Neutrophil (primary cell): Measurements from ENCODE around the gene LRRC3B.

Source experiments
- H3K27ac ChIP-seq: fragments of 200-600 bp; sonication (generic); 2 replicates; pipeline ENCODE4 v1.5.1; 2016; ENCODE audit warnings: mild to moderate bottlenecking, moderate library complexity
- H3K27me3 ChIP-seq: fragments of 200-600 bp; sonication (generic); 2 replicates; pipeline ENCODE4 v1.6.0; 2016; ENCODE audit warnings: mild to moderate bottlenecking
- H3K36me3 ChIP-seq: fragments of 200-600 bp; sonication (generic); 2 replicates; pipeline ENCODE4 v1.5.1; 2017
- H3K4me1 ChIP-seq, 2 experiments: fragments of 200-600 bp in 1 of 2; sonication (generic) in 1 of 2; 1 replicate in 1 of 2; 2 replicates in 1 of 2; pipeline versions ENCODE4 v1.5.1 to v1.6.1; 2013 to 2016; ENCODE audit warnings: low read depth in 1 of 2, low read length in 1 of 2, mild to moderate bottlenecking in 1 of 2, moderate library complexity in 1 of 2; ENCODE audit not compliant: control insufficient read depth in 1 of 2, insufficient read depth in 1 of 2
- H3K4me3 ChIP-seq, 2 experiments: fragments of 200-600 bp in 1 of 2; sonication (generic) in 1 of 2; 1 replicate in 1 of 2; 2 replicates in 1 of 2; pipeline ENCODE4 v1.5.1; 2013 to 2016; ENCODE audit warnings: low read depth in 1 of 2, low read length in 1 of 2, mild to moderate bottlenecking in 1 of 2, moderate library complexity in 1 of 2
- H3K9me3 ChIP-seq: fragments of 200-600 bp; sonication (generic); 2 replicates; pipeline ENCODE4 v1.5.1; 2016
- TF ChIP-seq, protein P1 (sequence below): fragments of 200-600 bp; sonication (generic); IDR thresholded peaks from 2 replicates; pipeline ENCODE4 v1.5.1; 2016; ENCODE audit warnings: antibody characterized with exemption

Gene LRRC3B

DNA sequence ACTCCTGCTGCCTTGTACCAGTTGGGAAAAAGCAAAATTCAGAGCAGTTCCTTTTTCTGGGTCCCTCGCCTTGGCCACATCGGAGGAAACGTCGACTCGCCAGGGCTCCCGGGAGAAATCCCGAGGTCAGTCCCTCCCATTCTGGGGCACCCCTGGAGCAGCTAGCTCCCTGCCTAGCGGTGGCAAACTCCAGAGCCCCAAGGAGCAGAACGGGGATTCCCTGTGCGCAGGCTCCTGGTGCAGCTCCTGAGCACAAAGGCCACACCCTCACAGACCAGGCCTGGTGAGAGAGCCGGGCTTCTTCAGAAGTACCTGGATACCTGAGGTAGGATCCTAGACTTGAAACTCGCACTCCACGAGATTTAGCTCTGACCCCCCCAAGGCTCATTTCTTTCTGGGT lies 2.6 kb downstream of the LRRC3B start:
- no peaks in the 10 kb centered on the region for H3K9me3 ChIP-seq
- TF ChIP-seq, protein P1, sequence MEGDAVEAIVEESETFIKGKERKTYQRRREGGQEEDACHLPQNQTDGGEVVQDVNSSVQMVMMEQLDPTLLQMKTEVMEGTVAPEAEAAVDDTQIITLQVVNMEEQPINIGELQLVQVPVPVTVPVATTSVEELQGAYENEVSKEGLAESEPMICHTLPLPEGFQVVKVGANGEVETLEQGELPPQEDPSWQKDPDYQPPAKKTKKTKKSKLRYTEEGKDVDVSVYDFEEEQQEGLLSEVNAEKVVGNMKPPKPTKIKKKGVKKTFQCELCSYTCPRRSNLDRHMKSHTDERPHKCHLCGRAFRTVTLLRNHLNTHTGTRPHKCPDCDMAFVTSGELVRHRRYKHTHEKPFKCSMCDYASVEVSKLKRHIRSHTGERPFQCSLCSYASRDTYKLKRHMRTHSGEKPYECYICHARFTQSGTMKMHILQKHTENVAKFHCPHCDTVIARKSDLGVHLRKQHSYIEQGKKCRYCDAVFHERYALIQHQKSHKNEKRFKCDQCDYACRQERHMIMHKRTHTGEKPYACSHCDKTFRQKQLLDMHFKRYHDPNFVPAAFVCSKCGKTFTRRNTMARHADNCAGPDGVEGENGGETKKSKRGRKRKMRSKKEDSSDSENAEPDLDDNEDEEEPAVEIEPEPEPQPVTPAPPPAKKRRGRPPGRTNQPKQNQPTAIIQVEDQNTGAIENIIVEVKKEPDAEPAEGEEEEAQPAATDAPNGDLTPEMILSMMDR: no peak
- H3K27me3 ChIP-seq: peaks cover 50% of the 10 kb centered on the region
- H3K4me1 ChIP-seq: no peaks in the 10 kb centered on the region
- no peak overlapping the region for H3K27ac ChIP-seq
- no peaks in the 10 kb centered on the region for H3K36me3 ChIP-seq
- H3K4me3 ChIP-seq: no peak overlapping the region

DNA sequence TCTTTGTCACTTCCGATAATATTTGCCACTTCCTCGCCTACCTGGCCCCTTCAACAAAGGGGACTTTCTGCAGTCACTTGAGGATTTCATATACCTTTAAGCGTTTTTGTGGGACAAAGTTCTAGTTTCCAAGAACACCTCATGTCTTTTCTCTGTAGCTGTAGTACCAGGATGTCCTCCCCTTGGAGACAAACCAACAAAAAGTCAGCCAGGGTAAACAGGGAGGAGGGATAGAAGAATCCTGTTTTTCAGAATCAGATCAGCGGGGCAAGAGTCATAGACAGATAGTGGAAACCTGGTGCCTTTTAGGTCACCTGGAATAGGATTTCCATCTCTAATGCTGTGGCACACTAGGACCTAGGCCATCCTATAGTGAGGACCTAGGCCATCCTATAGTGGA lies 4.5 kb downstream of the LRRC3B start:
- TF ChIP-seq, protein P1: no peak
- Histone ChIP-seq H3K9me3 (no peaks in the 10 kb centered on the region), H3K4me1 (no peaks in the 10 kb centered on the region)

DNA sequence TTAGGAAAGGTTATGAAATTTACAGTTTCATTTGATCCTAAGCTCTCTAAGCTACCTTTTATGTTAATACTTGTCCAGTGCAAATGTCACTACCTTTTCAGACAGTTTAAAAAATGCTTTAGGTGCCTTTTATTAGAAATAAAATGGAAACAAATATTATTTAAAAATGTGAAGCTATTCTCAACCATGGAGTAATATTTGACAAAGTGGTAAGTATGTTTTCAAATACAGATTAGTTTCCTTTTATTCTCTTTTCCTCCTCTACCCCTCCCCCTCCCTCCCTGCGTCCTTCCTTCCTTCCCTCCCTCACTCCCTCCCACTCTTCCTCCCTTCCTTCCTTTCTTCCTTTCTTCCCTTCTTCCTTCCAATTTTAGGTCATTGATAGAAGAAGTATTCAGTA lies 6.3 kb downstream of the LRRC3B start:
- Histone ChIP-seq H3K4me1 (no peaks in the 10 kb centered on the region), H3K36me3 (no peaks in the 10 kb centered on the region), H3K27me3 (peaks cover 20% of the 10 kb centered on the region), H3K27ac (no peak overlapping the region), H3K4me3 (no peak overlapping the region), H3K9me3 (no peaks in the 10 kb centered on the region)
- TF ChIP-seq, protein P1: no peak

More for the DNA sequence above, 4.5 kb downstream of the LRRC3B start:
- H3K27ac ChIP-seq: no peak overlapping the region
- H3K27me3 ChIP-seq: peaks cover 38% of the 10 kb centered on the region
- H3K36me3 ChIP-seq: no peaks in the 10 kb centered on the region
- no peak overlapping the region for H3K4me3 ChIP-seq

DNA sequence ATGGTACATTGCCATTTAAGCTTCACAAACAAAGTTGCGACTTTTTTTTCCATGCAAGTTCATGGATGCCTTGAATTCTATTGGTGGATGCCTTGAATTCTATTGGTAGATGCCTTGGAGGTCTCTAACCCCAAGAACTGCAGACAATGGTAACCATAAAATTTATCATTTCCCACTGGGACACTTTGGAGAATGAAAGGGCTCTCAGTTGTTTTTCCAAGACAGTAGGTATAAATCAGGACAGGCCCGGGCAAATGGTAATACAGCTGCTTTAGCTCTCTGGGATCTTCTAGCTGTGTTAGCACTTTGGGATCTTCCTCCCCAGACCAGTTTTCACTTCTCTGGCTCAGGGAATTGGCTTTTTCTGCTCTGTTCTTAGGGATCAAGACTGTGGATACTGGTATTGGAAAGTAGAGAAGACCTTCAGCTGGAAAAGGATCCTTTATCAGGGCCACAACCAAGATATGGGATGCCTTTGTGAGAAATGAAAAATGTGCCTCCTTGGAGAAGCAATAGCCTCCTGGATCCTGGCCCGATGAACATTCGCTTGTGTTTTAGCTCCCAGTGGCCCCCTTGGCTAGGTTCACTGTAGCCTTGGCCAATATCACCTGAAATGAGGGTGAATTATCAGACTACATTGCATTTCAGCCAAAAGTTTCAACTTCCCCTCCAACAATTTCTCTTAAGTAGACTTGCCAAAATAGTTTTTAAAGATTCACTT lies 8.3 kb downstream of the LRRC3B start:
- no peaks in the 10 kb centered on the region for H3K36me3 ChIP-seq
- H3K4me1 ChIP-seq: no peaks in the 10 kb centered on the region
- no peaks in the 10 kb centered on the region for H3K9me3 ChIP-seq
- no peak overlapping the region for H3K27ac ChIP-seq
- TF ChIP-seq, protein P1: no peak
- peaks cover under 1% of the 10 kb centered on the region for H3K27me3 ChIP-seq
- H3K4me3 ChIP-seq: no peak overlapping the region

DNA sequence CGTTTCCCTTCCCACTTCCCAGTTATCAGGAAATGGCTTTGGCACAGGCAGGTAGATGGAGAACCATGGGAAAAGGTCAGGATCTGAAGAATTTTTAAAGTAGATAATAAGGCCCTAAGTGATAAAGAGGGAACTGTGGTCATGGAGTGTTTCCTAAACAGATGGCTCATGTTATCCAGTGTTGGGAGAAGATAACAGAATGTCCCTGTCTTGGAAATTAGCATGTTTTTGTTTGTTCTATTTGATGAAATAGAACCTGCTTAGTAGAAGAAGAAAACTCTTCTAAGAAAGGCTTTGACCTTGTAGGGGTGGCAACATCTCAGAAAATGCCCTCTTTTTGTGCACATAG lies 8.8 kb downstream of the LRRC3B start:
- Histone ChIP-seq H3K27me3 (no peaks in the 10 kb centered on the region), H3K27ac (no peak overlapping the region), H3K4me3 (no peak overlapping the region), H3K36me3 (no peaks in the 10 kb centered on the region), H3K9me3 (no peaks in the 10 kb centered on the region), H3K4me1 (no peaks in the 10 kb centered on the region)
- TF ChIP-seq, protein P1: no peak
